HFFc6 (cell line): Measurements from ENCODE around the gene USP32. TPM values are rescaled to one million over a fixed set of nuclear protein-coding genes. Genes with fewer than 3 reads are reported as not detected.

ENCODE experiments used
- DNase-seq: peaks from one replicate; pipeline ENCODE4 v3.0.0-alpha.2; 2018
- H3K27ac Mint-ChIP-seq: 2 replicates; pipeline ENCODE4 v1.8.0; 2020; ENCODE audit warnings: mild to moderate bottlenecking, mixed read lengths
- H3K27me3 Mint-ChIP-seq: 2 replicates; pipeline ENCODE4 v1.8.0; 2021; ENCODE audit warnings: mild to moderate bottlenecking, moderate library complexity, mixed read lengths; ENCODE audit not compliant: insufficient read depth
- H3K36me3 Mint-ChIP-seq: 2 replicates; pipeline ENCODE4 v1.8.0; 2021; ENCODE audit warnings: low read depth, mixed read lengths
- H3K4me1 Mint-ChIP-seq: 2 replicates; pipeline ENCODE4 v1.8.0; 2020; ENCODE audit warnings: low read depth, mixed read lengths
- H3K4me3 Mint-ChIP-seq: 2 replicates; pipeline ENCODE4 v1.8.0; 2020; ENCODE audit warnings: mild to moderate bottlenecking, moderate library complexity, mixed read lengths
- H3K9me3 Mint-ChIP-seq: 2 replicates; pipeline ENCODE4 v1.8.0; 2020; ENCODE audit warnings: mild to moderate bottlenecking, mixed read lengths
- total RNA-seq, 6 experiments: library from RNA; stranded (reverse); fragmentation: NEBNext Ultra II Directional; extraction: Animal tissue kit (Norgen Biotek cat#: 25700); gene quantifications; 2 replicates in 1 of 6; 3 replicates in 5 of 6; pipeline ENCODE4 v1.2.3, GENCODE V29; 2021
- TF ChIP-seq, protein P1 (sequence below): fragments of 200-600 bp; sonication (generic); IDR thresholded peaks from 2 replicates; pipeline ENCODE4 v1.5.0; 2021; ENCODE audit warnings: antibody characterized with exemption, mild to moderate bottlenecking

The USP32 gene
- total RNA-seq, 6 experiments from 2014 or later, result 46.7 to 57.3 (median 51.7) TPM

DNA sequence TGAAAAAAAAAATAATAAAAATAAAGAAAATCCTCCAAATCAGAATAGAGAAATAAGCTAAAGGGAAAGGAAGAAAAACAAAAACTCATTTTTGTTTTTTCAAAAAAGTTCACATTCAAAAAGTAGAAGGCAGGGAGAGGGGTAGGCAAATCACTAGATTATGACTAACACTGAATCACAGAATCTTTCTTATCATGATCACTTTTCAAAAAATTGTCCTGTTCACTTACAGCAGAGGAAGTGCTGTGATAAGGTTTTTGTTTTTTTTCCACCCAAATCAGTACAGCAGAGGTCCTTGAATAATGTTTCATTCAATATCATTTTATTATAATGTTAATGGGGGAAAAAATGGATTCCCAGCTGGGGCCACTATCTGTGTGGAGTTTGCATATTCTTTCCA, 135.8 kb downstream of the USP32 start:
- Mint-ChIP-seq H3K36me3 (peaks cover 16% of the 10 kb centered on the region), H3K27me3 (no peaks in the 10 kb centered on the region), H3K27ac (peak overlapping the region; percentile 30), H3K4me3 (no peak overlapping the region), H3K4me1 (peaks cover 18% of the 10 kb centered on the region), H3K9me3 (no peaks in the 10 kb centered on the region)
- TF ChIP-seq, protein P1, sequence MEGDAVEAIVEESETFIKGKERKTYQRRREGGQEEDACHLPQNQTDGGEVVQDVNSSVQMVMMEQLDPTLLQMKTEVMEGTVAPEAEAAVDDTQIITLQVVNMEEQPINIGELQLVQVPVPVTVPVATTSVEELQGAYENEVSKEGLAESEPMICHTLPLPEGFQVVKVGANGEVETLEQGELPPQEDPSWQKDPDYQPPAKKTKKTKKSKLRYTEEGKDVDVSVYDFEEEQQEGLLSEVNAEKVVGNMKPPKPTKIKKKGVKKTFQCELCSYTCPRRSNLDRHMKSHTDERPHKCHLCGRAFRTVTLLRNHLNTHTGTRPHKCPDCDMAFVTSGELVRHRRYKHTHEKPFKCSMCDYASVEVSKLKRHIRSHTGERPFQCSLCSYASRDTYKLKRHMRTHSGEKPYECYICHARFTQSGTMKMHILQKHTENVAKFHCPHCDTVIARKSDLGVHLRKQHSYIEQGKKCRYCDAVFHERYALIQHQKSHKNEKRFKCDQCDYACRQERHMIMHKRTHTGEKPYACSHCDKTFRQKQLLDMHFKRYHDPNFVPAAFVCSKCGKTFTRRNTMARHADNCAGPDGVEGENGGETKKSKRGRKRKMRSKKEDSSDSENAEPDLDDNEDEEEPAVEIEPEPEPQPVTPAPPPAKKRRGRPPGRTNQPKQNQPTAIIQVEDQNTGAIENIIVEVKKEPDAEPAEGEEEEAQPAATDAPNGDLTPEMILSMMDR, result no peak
- no peak for DNase-seq

DNA sequence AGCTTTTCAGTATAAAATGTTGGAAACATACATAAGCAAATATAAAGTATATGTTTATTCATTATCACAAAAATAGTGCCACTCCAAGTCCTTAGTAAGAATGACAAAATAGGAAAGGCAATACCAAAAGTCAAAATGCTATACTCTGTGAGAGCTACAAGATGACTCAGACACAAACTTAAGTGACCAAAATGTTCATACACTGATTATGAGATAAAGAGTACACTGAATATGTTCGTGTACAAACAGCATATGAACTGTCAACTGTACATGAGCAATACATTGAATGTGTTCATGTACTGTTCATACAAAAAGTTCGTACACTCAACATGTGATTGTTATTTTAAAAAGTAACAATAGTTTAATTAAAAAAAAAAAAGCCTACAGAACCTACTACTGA, 138.9 kb downstream of the USP32 start:
- H3K27ac Mint-ChIP-seq, result no peak overlapping the region
- H3K9me3 Mint-ChIP-seq, result peaks cover 5% of the 10 kb centered on the region
- H3K27me3 Mint-ChIP-seq, result no peaks in the 10 kb centered on the region
- peaks cover 28% of the 10 kb centered on the region for H3K36me3 Mint-ChIP-seq
- TF ChIP-seq, protein P1, result no peak
- peaks cover 31% of the 10 kb centered on the region for H3K4me1 Mint-ChIP-seq
- no peak overlapping the region for H3K4me3 Mint-ChIP-seq
- DNase-seq, result no peak

DNA sequence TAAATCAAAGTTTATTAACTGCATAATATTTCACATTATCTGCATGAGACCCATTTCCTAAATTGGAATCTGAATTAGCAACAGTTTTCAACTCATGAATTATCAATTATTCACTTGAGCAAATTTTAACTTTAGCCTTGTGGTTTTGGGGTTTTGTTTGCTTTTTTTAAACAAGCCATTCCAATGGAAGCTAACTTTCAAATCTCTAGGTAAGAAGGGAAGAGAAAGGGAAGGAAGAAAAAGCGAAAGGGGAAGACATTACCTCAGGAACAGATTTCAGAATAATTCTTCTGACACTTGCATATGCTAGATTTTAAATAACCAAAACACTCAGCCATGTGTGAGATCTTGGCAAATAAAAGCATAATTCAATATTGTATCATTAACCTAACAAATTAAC, 139.5 kb downstream of the USP32 start:
- DNase-seq, result no peak
- H3K9me3 Mint-ChIP-seq, result peaks cover 7% of the 10 kb centered on the region
- peaks cover 32% of the 10 kb centered on the region for H3K4me1 Mint-ChIP-seq
- peaks cover 29% of the 10 kb centered on the region for H3K36me3 Mint-ChIP-seq
- H3K27me3 Mint-ChIP-seq, result no peaks in the 10 kb centered on the region
- H3K4me3 Mint-ChIP-seq, result no peak overlapping the region
- no peak overlapping the region for H3K27ac Mint-ChIP-seq
- TF ChIP-seq, protein P1, result no peak

DNA sequence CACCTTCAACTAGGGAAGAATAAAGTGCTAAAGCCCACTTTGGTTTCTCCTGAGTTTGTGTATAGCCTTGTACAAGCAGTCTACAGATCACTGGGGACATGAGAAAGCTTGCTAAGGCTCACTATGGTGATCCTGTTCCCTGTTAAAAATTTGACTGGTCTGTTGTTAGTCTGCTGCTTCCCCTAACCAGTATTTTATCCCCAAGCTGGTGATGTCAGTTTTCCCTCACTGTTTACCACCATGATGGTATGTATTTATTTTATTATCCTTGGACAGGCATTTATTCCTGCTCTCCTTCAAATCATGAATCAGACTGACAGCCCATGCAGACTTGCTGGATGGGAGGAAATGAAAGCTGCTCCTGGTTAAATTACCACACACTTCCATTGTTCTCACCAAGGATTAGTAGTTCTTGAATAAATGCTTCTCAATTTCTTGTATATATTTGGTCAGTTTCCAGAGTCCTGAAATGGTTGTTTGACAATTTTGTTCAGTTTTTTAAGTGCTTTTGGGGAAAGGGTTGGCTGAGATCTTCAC, 142.6 kb downstream of the USP32 start:
- no peaks in the 10 kb centered on the region for H3K27me3 Mint-ChIP-seq
- H3K9me3 Mint-ChIP-seq, result peaks cover 7% of the 10 kb centered on the region
- H3K27ac Mint-ChIP-seq, result no peak overlapping the region
- H3K4me3 Mint-ChIP-seq, result no peak overlapping the region
- H3K36me3 Mint-ChIP-seq, result peaks cover 28% of the 10 kb centered on the region
- TF ChIP-seq, protein P1, result no peak
- peaks cover 14% of the 10 kb centered on the region; the same call in 1 of the 2 replicates for H3K4me1 Mint-ChIP-seq
- DNase-seq, result no peak

DNA sequence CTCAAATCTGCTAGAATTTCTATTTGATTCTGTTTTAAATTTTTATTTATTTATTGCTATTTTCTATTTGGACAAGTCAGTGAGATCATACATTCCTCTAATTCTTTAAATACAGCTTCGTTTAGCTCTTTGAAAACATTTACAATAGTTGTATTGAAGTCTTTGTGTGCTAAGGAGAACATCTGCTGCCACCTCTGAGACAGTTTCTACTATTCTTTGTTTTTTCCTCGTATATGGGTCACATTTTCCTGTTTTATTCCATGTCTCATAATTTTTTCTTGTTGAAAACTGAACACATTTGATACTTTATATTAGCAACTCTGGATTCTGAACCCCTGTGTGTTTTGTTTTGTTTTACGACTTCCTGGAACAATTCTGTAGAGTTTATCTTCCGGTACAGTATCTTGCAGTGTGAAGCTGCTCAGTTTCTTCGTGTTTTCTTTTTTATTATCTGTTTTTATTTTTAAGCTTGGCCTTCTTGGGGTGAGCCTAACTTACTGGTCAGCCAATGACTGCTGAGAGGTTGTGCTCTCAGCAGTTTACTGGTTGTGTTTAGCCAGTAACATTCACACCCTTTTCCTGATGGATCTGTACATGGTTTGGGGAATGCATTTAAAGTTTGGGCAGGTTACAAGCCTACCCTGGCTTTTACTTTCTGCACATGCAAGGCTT, 143.2 kb downstream of the USP32 start:
- TF ChIP-seq, protein P1, result no peak
- peaks cover 14% of the 10 kb centered on the region; the same call in 1 of the 2 replicates for H3K4me1 Mint-ChIP-seq
- peaks cover 28% of the 10 kb centered on the region for H3K36me3 Mint-ChIP-seq
- DNase-seq, result no peak
- no peaks in the 10 kb centered on the region for H3K27me3 Mint-ChIP-seq
- no peak overlapping the region for H3K4me3 Mint-ChIP-seq
- peaks cover 7% of the 10 kb centered on the region for H3K9me3 Mint-ChIP-seq
- no peak overlapping the region for H3K27ac Mint-ChIP-seq
